HEK293 (cell line): Measurements from ENCODE around the gene LRRFIP1.

ENCODE experiments used
- ATF2 ChIP-seq: fragments of 450-650 bp; formaldehyde crosslinking; IDR thresholded peaks from 2 replicates; pipeline ENCODE4 v1.5.1; 2016; ENCODE audit warnings: missing biosample characterization, missing genetic modification characterization, low read depth
- GLI2 ChIP-seq: fragments of 450-650 bp; formaldehyde crosslinking; IDR thresholded peaks from 2 replicates; pipeline ENCODE4; 2017; ENCODE audit warnings: missing biosample characterization, missing genetic modification characterization, low read depth, borderline replicate concordance
- GLIS1 ChIP-seq: fragments of 450-650 bp; formaldehyde crosslinking; IDR thresholded peaks from 2 replicates; pipeline ENCODE4 v1.5.1; 2016; ENCODE audit warnings: missing biosample characterization, missing genetic modification characterization
- KLF10 ChIP-seq: fragments of 450-650 bp; IDR thresholded peaks from 2 replicates; pipeline ENCODE4 v1.5.1; 2018; ENCODE audit warnings: missing biosample characterization, mild to moderate bottlenecking, missing genetic modification characterization
- KLF8 ChIP-seq: fragments of 450-650 bp; formaldehyde crosslinking; IDR thresholded peaks from 2 replicates; pipeline ENCODE4 v1.5.1; 2016; ENCODE audit warnings: missing biosample characterization, missing genetic modification characterization
- PBX3 ChIP-seq: sonication (generic); formaldehyde crosslinking; IDR thresholded peaks from 2 replicates; pipeline ENCODE4 v1.8.1; 2022; ENCODE audit warnings: mild to moderate bottlenecking, moderate library complexity, missing genetic modification reagents
- SETDB1 ChIP-seq: IDR thresholded peaks from one replicate; pipeline ENCODE4 v1.6.1; 2017; ENCODE audit warnings: mild to moderate bottlenecking, low read length, moderate library complexity, mixed read lengths; ENCODE audit not compliant: insufficient read length
- SP2 ChIP-seq: fragments of 450-650 bp; formaldehyde crosslinking; IDR thresholded peaks from 2 replicates; pipeline ENCODE4 v1.5.1; 2016; ENCODE audit warnings: missing biosample characterization, missing genetic modification characterization
- YY2 ChIP-seq: fragments of 450-650 bp; formaldehyde crosslinking; IDR thresholded peaks from 2 replicates; pipeline ENCODE4 v1.5.1; 2016; ENCODE audit warnings: missing biosample characterization, missing genetic modification characterization
- ZBTB20 ChIP-seq: fragments of 450-650 bp; formaldehyde crosslinking; IDR thresholded peaks from 2 replicates; pipeline ENCODE4 v1.5.1; 2016; ENCODE audit warnings: missing biosample characterization, missing genetic modification characterization
- ZBTB48 ChIP-seq: fragments of 450-650 bp; formaldehyde crosslinking; IDR thresholded peaks from 2 replicates; pipeline ENCODE4 v1.5.1; 2016; ENCODE audit warnings: missing biosample characterization, missing genetic modification characterization
- ZBTB49 ChIP-seq: fragments of 450-650 bp; formaldehyde crosslinking; IDR thresholded peaks from 2 replicates; pipeline ENCODE4 v1.5.1; 2016; ENCODE audit warnings: missing biosample characterization, missing genetic modification characterization, low read depth
- ZBTB8A ChIP-seq: fragments of 450-650 bp; formaldehyde crosslinking; IDR thresholded peaks from 2 replicates; pipeline ENCODE4 v1.5.1; 2016; ENCODE audit warnings: missing biosample characterization, missing genetic modification characterization
- ZFHX2 ChIP-seq: fragments of 450-650 bp; formaldehyde crosslinking; conservative IDR thresholded peaks from 2 replicates; pipeline ENCODE4 v1.5.1; 2016; ENCODE audit warnings: missing biosample characterization, missing genetic modification characterization
- ZNF112 ChIP-seq: fragments of 450-650 bp; formaldehyde crosslinking; IDR thresholded peaks from 2 replicates; pipeline ENCODE4 v1.5.0; 2017; ENCODE audit warnings: missing biosample characterization, missing genetic modification characterization
- ZNF2 ChIP-seq: fragments of 450-650 bp; formaldehyde crosslinking; IDR thresholded peaks from 2 replicates; pipeline ENCODE4 v1.5.1; 2016; ENCODE audit warnings: missing biosample characterization, missing genetic modification characterization
- ZNF202 ChIP-seq: fragments of 450-650 bp; formaldehyde crosslinking; IDR thresholded peaks from 2 replicates; pipeline ENCODE4 v1.5.1; 2016; ENCODE audit warnings: missing biosample characterization, missing genetic modification characterization, borderline replicate concordance
- ZNF214 ChIP-seq: fragments of 450-650 bp; formaldehyde crosslinking; IDR thresholded peaks from 2 replicates; pipeline ENCODE4 v1.5.1; 2017; ENCODE audit warnings: missing biosample characterization, mild to moderate bottlenecking, missing genetic modification characterization, borderline replicate concordance
- ZNF26 ChIP-seq: fragments of 450-650 bp; formaldehyde crosslinking; IDR thresholded peaks from 2 replicates; pipeline ENCODE4 v1.5.1; 2016; ENCODE audit warnings: missing biosample characterization, missing genetic modification characterization
- ZNF311 ChIP-seq: fragments of 450-650 bp; formaldehyde crosslinking; IDR thresholded peaks from 2 replicates; pipeline ENCODE4 v1.5.1; 2017; ENCODE audit warnings: missing biosample characterization, missing genetic modification characterization, borderline replicate concordance
- ZNF341 ChIP-seq: fragments of 450-650 bp; formaldehyde crosslinking; IDR thresholded peaks from 2 replicates; pipeline ENCODE4; 2016; ENCODE audit warnings: low read depth, missing biosample characterization, missing genetic modification characterization
- ZNF366 ChIP-seq: fragments of 450-650 bp; formaldehyde crosslinking; conservative IDR thresholded peaks from 2 replicates; pipeline ENCODE4 v1.5.1; 2016; ENCODE audit warnings: missing biosample characterization, missing genetic modification characterization
- ZNF423 ChIP-seq: fragments of 450-650 bp; formaldehyde crosslinking; IDR thresholded peaks from 2 replicates; pipeline ENCODE4 v1.5.1; 2016; ENCODE audit warnings: missing biosample characterization, missing genetic modification characterization
- ZNF426 ChIP-seq: fragments of 450-650 bp; formaldehyde crosslinking; IDR thresholded peaks from 2 replicates; pipeline ENCODE4 v1.5.1; 2017; ENCODE audit warnings: missing biosample characterization, missing genetic modification characterization, mild to moderate bottlenecking, inconsistent platforms, moderate library complexity
- ZNF558 ChIP-seq: fragments of 450-650 bp; formaldehyde crosslinking; IDR thresholded peaks from 2 replicates; pipeline ENCODE4 v1.5.1; 2016; ENCODE audit warnings: missing biosample characterization, missing genetic modification characterization
- ZNF585B ChIP-seq: fragments of 450-650 bp; formaldehyde crosslinking; IDR thresholded peaks from 2 replicates; pipeline ENCODE4 v1.5.1; 2016; ENCODE audit warnings: missing biosample characterization, missing genetic modification characterization
- ZNF600 ChIP-seq: fragments of 450-650 bp; formaldehyde crosslinking; IDR thresholded peaks from 2 replicates; pipeline ENCODE4 v1.5.1; 2016; ENCODE audit warnings: missing biosample characterization, missing genetic modification characterization
- ZNF658 ChIP-seq: fragments of 450-650 bp; formaldehyde crosslinking; IDR thresholded peaks from 2 replicates; pipeline ENCODE4; 2016; ENCODE audit warnings: missing biosample characterization, missing genetic modification characterization
- ZNF701 ChIP-seq: fragments of 450-650 bp; formaldehyde crosslinking; IDR thresholded peaks from 2 replicates; pipeline ENCODE4 v1.5.1; 2016; ENCODE audit warnings: missing biosample characterization, missing genetic modification characterization
- ZNF843 ChIP-seq: fragments of 450-650 bp; formaldehyde crosslinking; IDR thresholded peaks from 2 replicates; pipeline ENCODE4 v1.5.1; 2016; ENCODE audit warnings: missing biosample characterization, missing genetic modification characterization
- ZSCAN18 ChIP-seq: fragments of 450-650 bp; formaldehyde crosslinking; IDR thresholded peaks from 2 replicates; pipeline ENCODE4 v1.5.1; 2016; ENCODE audit warnings: missing biosample characterization, missing genetic modification characterization
- TF ChIP-seq, protein P1 (sequence below): fragments of 450-650 bp; formaldehyde crosslinking; IDR thresholded peaks from 2 replicates; pipeline ENCODE4 v1.5.1; 2016; ENCODE audit warnings: missing biosample characterization, missing genetic modification characterization

Gene LRRFIP1

DNA sequence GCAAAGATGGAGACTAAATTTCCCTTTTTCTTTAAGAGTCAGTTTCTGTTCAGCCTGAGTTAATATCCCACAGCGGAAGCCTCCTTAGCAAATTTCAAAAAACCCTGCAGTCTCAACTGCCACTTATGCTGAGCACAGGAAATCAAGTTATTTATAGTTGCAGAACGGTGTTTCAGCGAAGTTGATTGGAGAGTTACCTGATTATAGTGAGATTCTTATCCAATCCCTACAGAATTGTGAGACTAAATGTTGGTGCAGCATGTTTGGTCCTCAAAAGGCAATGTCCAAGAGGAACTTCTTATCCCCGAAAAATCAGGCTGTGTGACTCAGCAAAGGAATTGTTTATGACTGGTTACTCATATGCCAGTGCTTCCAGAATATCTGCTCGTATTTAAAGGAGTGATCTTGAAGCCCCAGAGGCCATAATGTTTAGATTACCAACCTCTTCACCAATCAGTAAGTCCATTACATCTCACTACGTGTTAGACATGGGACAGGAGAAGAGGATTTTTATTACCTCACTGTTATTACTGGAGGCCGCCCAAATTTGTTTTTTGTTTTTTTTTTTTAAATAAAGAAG lies 67.9 kb downstream of the LRRFIP1 start (continued):
- no peak for TF ChIP-seq YY2
- TF ChIP-seq ZNF843 = peak; percentile 84
- TF ChIP-seq SETDB1 = peak; percentile 21
- TF ChIP-seq, protein P1, sequence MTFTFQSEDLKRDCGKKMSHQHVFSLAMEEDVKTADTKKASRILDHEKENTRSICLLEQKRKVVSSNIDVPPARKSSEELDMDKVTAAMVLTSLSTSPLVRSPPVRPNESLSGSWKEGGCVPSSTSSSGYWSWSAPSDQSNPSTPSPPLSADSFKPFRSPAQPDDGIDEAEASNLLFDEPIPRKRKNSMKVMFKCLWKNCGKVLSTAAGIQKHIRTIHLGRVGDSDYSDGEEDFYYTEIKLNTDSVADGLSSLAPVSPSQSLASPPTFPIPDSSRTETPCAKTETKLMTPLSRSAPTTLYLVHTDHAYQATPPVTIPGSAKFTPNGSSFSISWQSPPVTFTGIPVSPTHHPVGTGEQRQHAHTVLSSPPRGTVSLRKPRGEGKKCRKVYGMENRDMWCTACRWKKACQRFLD = no peak
- TF ChIP-seq PBX3 (CRISPR knock-in tag) = no peak
- no peak for TF ChIP-seq ZNF26
- 0 out of 2 replicates have a peak, but pooled peaks have one; percentile 28 for TF ChIP-seq KLF8
- no peak for TF ChIP-seq ZNF658 (tag by site-specific recombination)
- no peak for TF ChIP-seq ZNF423 (tag by site-specific recombination)
- TF ChIP-seq SP2 (tag by site-specific recombination) = peak; percentile 58
- no peak for TF ChIP-seq ZNF701 (tag by site-specific recombination)
- TF ChIP-seq ZNF214 (tag by site-specific recombination) = no peak
- TF ChIP-seq ZBTB48 (tag by site-specific recombination) = no peak
- TF ChIP-seq GLI2 (tag by site-specific recombination) = no peak
- no peak for TF ChIP-seq ZFHX2 (tag by site-specific recombination)
- peak; percentile 91 for TF ChIP-seq ZNF366
- peak; percentile 74 for TF ChIP-seq KLF10
- peak; percentile 85 for TF ChIP-seq ATF2 (tag by site-specific recombination)
- TF ChIP-seq ZNF585B (tag by site-specific recombination) = peak; percentile 21; the same call in 1 of the 2 replicates
- TF ChIP-seq ZNF2 = peak; percentile 37; the same call in 1 of the 2 replicates
- no peak for TF ChIP-seq ZNF112
- peak; percentile 72 for TF ChIP-seq ZBTB20
- no peak for TF ChIP-seq ZNF341 (tag by site-specific recombination)
- TF ChIP-seq ZNF311 = no peak
- peak; percentile 69 for TF ChIP-seq ZBTB8A
- TF ChIP-seq ZNF426 (tag by site-specific recombination) = no peak
- peak; percentile 77 for TF ChIP-seq ZNF600 (tag by site-specific recombination)
- TF ChIP-seq ZNF558 (tag by site-specific recombination) = no peak
- no peak for TF ChIP-seq ZBTB49 (tag by site-specific recombination)
- TF ChIP-seq ZSCAN18 (tag by site-specific recombination) = no peak
- peak; percentile 43 for TF ChIP-seq GLIS1 (tag by site-specific recombination)
- no peak for TF ChIP-seq ZNF202 (tag by site-specific recombination)
